RWPE2 (cell line): ENCODE results near the gene ST7.
"Not testable (repeated sequence)": the region's sequence is repeated elsewhere in the genome, so short reads cannot be mapped to it uniquely, and the experiment has no call there.

Source experiments
- ATAC-seq: fragments of 200-7000 bp; cut with Tn5 transposase; 3 replicates; pipeline ENCODE4 v1.9.1; 2021; ENCODE audit warnings: low read depth
- DNase-seq: peaks from one replicate; pipeline ENCODE4 v3.0.0-alpha.2; 2020; ENCODE audit warnings: low spot score
- H3K27ac ChIP-seq: fragments of 450-650 bp; 2 replicates; pipeline ENCODE4 v1.5.1; 2017; ENCODE audit warnings: mild to moderate bottlenecking; ENCODE audit not compliant: poor library complexity, severe bottlenecking
- H3K27me3 ChIP-seq: fragments of 250-450 bp; sonication (Bioruptor Pico); 2 replicates; pipeline ENCODE4 v1.5.1; 2021; ENCODE audit warnings: mild to moderate bottlenecking, moderate library complexity; ENCODE audit not compliant: insufficient read depth, poor library complexity, severe bottlenecking
- H3K36me3 ChIP-seq: fragments of 250-450 bp; sonication (Bioruptor Pico); 2 replicates; pipeline ENCODE4 v1.5.1; 2020; ENCODE audit warnings: low read depth, mild to moderate bottlenecking, moderate library complexity
- H3K4me1 ChIP-seq: fragments of 250-450 bp; sonication (Bioruptor Pico); 2 replicates; pipeline ENCODE4 v1.5.1; 2021; ENCODE audit warnings: mild to moderate bottlenecking, moderate library complexity; ENCODE audit not compliant: insufficient read depth, poor library complexity, severe bottlenecking
- H3K4me3 ChIP-seq: fragments of 250-450 bp; sonication (Bioruptor Pico); 2 replicates; pipeline ENCODE4 v1.5.1; 2021; ENCODE audit warnings: mild to moderate bottlenecking, moderate library complexity; ENCODE audit not compliant: severe bottlenecking
- H3K9me3 ChIP-seq: fragments of 250-450 bp; sonication (Bioruptor Pico); 2 replicates; pipeline ENCODE4 v1.5.1; 2021; ENCODE audit warnings: mild to moderate bottlenecking, moderate library complexity; ENCODE audit not compliant: severe bottlenecking
- CTCF ChIP-seq: fragments of 450-650 bp; IDR thresholded peaks from one replicate; pipeline ENCODE4 v1.5.1; 2017; ENCODE audit warnings: mild to moderate bottlenecking, moderate library complexity; ENCODE audit not compliant: poor library complexity, severe bottlenecking

The ST7 gene

GRCh38 chr7:116957874-116958273 lies 4.6 kb downstream of the ST7 start:
- peaks cover 3% of the 10 kb centered on the region for H3K9me3 ChIP-seq
- H3K4me3 ChIP-seq = no peak overlapping the region
- H3K4me1 ChIP-seq = peaks cover 9% of the 10 kb centered on the region
- no peaks in the 10 kb centered on the region for H3K36me3 ChIP-seq
- ATAC-seq (no peak), DNase-seq (no peak)
- no peaks in the 10 kb centered on the region for H3K27me3 ChIP-seq
- no peak overlapping the region for H3K27ac ChIP-seq
- TF ChIP-seq CTCF = no peak

GRCh38 chr7:116961966-116962673 lies 8.8 kb downstream of the ST7 start:
- not testable (repeated sequence) for H3K9me3 ChIP-seq, H3K4me3 ChIP-seq, H3K27me3 ChIP-seq, ATAC-seq, H3K27ac ChIP-seq, H3K4me1 ChIP-seq, DNase-seq, H3K36me3 ChIP-seq

GRCh38 chr7:116963234-116963633 lies 9.9 kb downstream of the ST7 start:
- DNase-seq (no peak), ATAC-seq (no peak)
- Histone ChIP-seq H3K27me3 (no peaks in the 10 kb centered on the region), H3K27ac (no peak overlapping the region), H3K9me3 (peaks cover 3% of the 10 kb centered on the region), H3K4me1 (no peaks in the 10 kb centered on the region), H3K4me3 (no peak overlapping the region), H3K36me3 (no peaks in the 10 kb centered on the region)
- no peak for TF ChIP-seq CTCF

- ATAC-seq (no peak), DNase-seq (no peak)
- no peak overlapping the region for H3K27ac ChIP-seq
- no peaks in the 10 kb centered on the region for H3K36me3 ChIP-seq
- H3K4me3 ChIP-seq = no peak overlapping the region
- TF ChIP-seq CTCF = no peak
- no peaks in the 10 kb centered on the region for H3K4me1 ChIP-seq
- no peaks in the 10 kb centered on the region for H3K27me3 ChIP-seq
- no peaks in the 10 kb centered on the region for H3K9me3 ChIP-seq
These were observed 13.3 kb downstream of the ST7 start for GRCh38 chr7:116966601-116967000.

- no peak for TF ChIP-seq CTCF
- ATAC-seq = no peak
- no peaks in the 10 kb centered on the region for H3K36me3 ChIP-seq
- H3K9me3 ChIP-seq = no peaks in the 10 kb centered on the region
- H3K4me1 ChIP-seq = no peaks in the 10 kb centered on the region
- DNase-seq = no peak
- no peaks in the 10 kb centered on the region for H3K27me3 ChIP-seq
- H3K27ac ChIP-seq = no peak overlapping the region
- no peak overlapping the region for H3K4me3 ChIP-seq
These were observed 14.1 kb downstream of the ST7 start for GRCh38 chr7:116967254-116967922.
